Measurements from ENCODE around the gene GRID1.

- TF ChIP-seq, protein P1, sequence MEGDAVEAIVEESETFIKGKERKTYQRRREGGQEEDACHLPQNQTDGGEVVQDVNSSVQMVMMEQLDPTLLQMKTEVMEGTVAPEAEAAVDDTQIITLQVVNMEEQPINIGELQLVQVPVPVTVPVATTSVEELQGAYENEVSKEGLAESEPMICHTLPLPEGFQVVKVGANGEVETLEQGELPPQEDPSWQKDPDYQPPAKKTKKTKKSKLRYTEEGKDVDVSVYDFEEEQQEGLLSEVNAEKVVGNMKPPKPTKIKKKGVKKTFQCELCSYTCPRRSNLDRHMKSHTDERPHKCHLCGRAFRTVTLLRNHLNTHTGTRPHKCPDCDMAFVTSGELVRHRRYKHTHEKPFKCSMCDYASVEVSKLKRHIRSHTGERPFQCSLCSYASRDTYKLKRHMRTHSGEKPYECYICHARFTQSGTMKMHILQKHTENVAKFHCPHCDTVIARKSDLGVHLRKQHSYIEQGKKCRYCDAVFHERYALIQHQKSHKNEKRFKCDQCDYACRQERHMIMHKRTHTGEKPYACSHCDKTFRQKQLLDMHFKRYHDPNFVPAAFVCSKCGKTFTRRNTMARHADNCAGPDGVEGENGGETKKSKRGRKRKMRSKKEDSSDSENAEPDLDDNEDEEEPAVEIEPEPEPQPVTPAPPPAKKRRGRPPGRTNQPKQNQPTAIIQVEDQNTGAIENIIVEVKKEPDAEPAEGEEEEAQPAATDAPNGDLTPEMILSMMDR (conservative IDR thresholded peaks at IDR 0.05) = no peak
- no peak for TF ChIP-seq EZH2 (IDR thresholded peaks at IDR 0.05; ENCODE audit: low read depth)
Observed at GRCh38 chr10:86265236-86265894, 101.2 kb downstream of the GRID1 start.
